Measurements from ENCODE around the gene ASL. TPM values are rescaled to one million over a fixed set of nuclear protein-coding genes. Genes with fewer than 3 reads are reported as not detected.

ASL gene
- total RNA-seq, 2 donors from 2014 or later = 37.8 to 47.9 TPM

DNA sequence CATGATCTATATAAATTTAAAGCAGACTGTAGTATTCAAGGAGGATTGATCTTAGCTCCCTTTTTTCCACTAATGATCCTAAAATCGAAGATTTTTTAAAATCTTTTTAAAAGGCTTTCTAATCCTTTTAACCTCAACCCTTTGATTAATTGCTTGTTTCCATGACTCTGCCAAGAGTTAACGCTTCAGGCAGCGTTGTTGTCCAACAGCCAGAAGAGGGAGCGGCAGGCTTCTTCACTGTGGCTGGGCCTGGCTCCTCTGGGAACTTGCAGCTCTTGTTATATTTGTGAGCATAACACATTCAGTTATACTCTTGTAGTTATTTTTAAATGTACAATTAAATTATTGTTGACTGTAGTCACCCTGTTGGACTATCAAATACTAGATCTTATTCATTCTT, 65.3 kb downstream of the ASL start:
- Mint-ChIP-seq H3K4me1 (peaks cover 9% of the 10 kb centered on the region), H3K36me3 (ENCODE audit: low read depth) (peaks cover 66% of the 10 kb centered on the region), H3K27me3 (ENCODE audit: insufficient read depth) (no peaks in the 10 kb centered on the region), H3K4me3 (no peak overlapping the region), H3K9me3 (no peaks in the 10 kb centered on the region), H3K27ac (no peak overlapping the region)
- TF ChIP-seq, protein P1, sequence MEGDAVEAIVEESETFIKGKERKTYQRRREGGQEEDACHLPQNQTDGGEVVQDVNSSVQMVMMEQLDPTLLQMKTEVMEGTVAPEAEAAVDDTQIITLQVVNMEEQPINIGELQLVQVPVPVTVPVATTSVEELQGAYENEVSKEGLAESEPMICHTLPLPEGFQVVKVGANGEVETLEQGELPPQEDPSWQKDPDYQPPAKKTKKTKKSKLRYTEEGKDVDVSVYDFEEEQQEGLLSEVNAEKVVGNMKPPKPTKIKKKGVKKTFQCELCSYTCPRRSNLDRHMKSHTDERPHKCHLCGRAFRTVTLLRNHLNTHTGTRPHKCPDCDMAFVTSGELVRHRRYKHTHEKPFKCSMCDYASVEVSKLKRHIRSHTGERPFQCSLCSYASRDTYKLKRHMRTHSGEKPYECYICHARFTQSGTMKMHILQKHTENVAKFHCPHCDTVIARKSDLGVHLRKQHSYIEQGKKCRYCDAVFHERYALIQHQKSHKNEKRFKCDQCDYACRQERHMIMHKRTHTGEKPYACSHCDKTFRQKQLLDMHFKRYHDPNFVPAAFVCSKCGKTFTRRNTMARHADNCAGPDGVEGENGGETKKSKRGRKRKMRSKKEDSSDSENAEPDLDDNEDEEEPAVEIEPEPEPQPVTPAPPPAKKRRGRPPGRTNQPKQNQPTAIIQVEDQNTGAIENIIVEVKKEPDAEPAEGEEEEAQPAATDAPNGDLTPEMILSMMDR (conservative IDR thresholded peaks at IDR 0.05) = peak; percentile 81
- Histone ChIP-seq H3K4me3 (ENCODE audit: low read length) (no peak overlapping the region), H3K36me3 (ENCODE audit: control insufficient read depth, insufficient read depth, low read length) (peaks cover 73% of the 10 kb centered on the region), H3K4me1 (ENCODE audit: control insufficient read depth, insufficient read depth, low read length) (no peaks in the 10 kb centered on the region), H3K27me3 (ENCODE audit: control insufficient read depth, insufficient read depth, low read length, poor library complexity, severe bottlenecking) (no peaks in the 10 kb centered on the region), H3K9me3 (ENCODE audit: control insufficient read depth, low read length) (no peaks in the 10 kb centered on the region), H3K9ac (ENCODE audit: extremely low read depth, low read length, poor library complexity, severe bottlenecking) (no peak overlapping the region), H3K27ac (ENCODE audit: low read depth, low read length) (no peak overlapping the region)
- peak; percentile 68 for DNase-seq
- 76 to 89% methylated on average over 1 to 4 of the region's 4 CpGs for WGBS, 2 experiments (ENCODE audit: insufficient coverage in 1 of 2, insufficient read length in 1 of 2)

DNA sequence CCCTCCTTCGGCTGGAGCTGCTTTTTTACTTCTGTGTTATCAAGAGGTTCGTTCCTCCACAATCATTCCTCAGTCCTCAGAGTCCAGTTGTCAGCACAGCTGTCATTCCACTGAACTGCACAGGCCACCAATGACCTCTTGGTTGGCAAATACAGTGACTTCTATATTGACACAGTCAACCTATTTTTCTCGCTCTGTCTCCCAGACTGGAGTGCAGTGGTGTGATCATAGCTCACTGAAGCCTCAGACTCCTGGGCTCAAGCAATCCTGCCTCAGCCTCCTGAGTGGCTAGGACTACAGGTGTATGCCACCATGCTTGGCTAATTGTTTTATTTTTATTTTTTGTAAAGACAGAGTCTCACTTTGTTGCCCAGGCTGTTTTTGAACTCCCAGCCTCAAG, 66.7 kb downstream of the ASL start:
- Histone ChIP-seq H3K27ac (ENCODE audit: low read depth, low read length) (no peak overlapping the region), H3K4me3 (ENCODE audit: low read length) (no peak overlapping the region), H3K27me3 (ENCODE audit: control insufficient read depth, insufficient read depth, low read length, poor library complexity, severe bottlenecking) (no peaks in the 10 kb centered on the region), H3K9me3 (ENCODE audit: control insufficient read depth, low read length) (no peaks in the 10 kb centered on the region), H3K36me3 (ENCODE audit: control insufficient read depth, insufficient read depth, low read length) (peaks cover 77% of the 10 kb centered on the region), H3K4me1 (ENCODE audit: control insufficient read depth, insufficient read depth, low read length) (no peaks in the 10 kb centered on the region), H3K9ac (ENCODE audit: extremely low read depth, low read length, poor library complexity, severe bottlenecking) (no peak overlapping the region)
- no peak for DNase-seq
- Mint-ChIP-seq H3K4me1 (peaks cover 9% of the 10 kb centered on the region), H3K4me3 (no peak overlapping the region), H3K9me3 (no peaks in the 10 kb centered on the region), H3K27me3 (ENCODE audit: insufficient read depth) (no peaks in the 10 kb centered on the region), H3K36me3 (ENCODE audit: low read depth) (peaks cover 65% of the 10 kb centered on the region), H3K27ac (no peak overlapping the region)
- TF ChIP-seq, protein P1 (conservative IDR thresholded peaks at IDR 0.05) = no peak
- WGBS, 2 experiments (ENCODE audit: insufficient coverage in 1 of 2, insufficient read length in 1 of 2) = 92 to 100% methylated on average over 3 of the region's 3 CpGs

DNA sequence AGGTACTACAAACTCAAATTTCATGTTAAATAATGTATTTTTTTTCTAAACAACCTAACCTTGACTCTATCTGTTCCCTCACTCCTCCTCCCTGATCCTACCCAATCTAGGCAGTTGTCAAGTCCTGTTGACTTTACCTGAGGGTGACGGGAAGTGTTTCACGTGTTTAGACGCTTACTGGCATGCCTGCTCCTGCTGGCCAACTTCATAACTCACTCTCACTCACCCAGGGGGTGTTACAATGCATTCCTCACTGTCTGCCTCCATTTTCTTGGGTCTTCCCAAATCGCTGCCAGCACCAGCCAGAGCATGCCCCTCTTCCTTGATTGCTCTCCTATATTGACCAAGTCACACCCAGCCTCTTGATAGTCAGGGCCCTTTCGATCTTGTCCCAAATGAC, 67.4 kb downstream of the ASL start:
- no peak overlapping the region for H3K27ac ChIP-seq (ENCODE audit: low read depth, low read length)
- H3K9me3 ChIP-seq (ENCODE audit: control insufficient read depth, low read length) = no peaks in the 10 kb centered on the region
- H3K9me3 Mint-ChIP-seq = no peaks in the 10 kb centered on the region
- H3K4me1 ChIP-seq (ENCODE audit: control insufficient read depth, insufficient read depth, low read length) = no peaks in the 10 kb centered on the region
- H3K36me3 Mint-ChIP-seq (ENCODE audit: low read depth) = peaks cover 68% of the 10 kb centered on the region
- no peak overlapping the region for H3K4me3 Mint-ChIP-seq
- H3K27me3 Mint-ChIP-seq (ENCODE audit: insufficient read depth) = no peaks in the 10 kb centered on the region
- TF ChIP-seq, protein P1 (conservative IDR thresholded peaks at IDR 0.05) = no peak
- H3K27me3 ChIP-seq (ENCODE audit: control insufficient read depth, insufficient read depth, low read length, poor library complexity, severe bottlenecking) = no peaks in the 10 kb centered on the region
- peaks cover 9% of the 10 kb centered on the region for H3K4me1 Mint-ChIP-seq
- WGBS, 2 experiments (ENCODE audit: insufficient coverage in 1 of 2, insufficient read length in 1 of 2) = 83 to 90% methylated on average over 2 to 5 of the region's 5 CpGs
- no peak overlapping the region for H3K9ac ChIP-seq (ENCODE audit: extremely low read depth, low read length, poor library complexity, severe bottlenecking)
- no peak for DNase-seq
- H3K27ac Mint-ChIP-seq = peak overlapping the region; percentile 69
- H3K36me3 ChIP-seq (ENCODE audit: control insufficient read depth, insufficient read depth, low read length) = peaks cover 74% of the 10 kb centered on the region
- H3K4me3 ChIP-seq (ENCODE audit: low read length) = no peak overlapping the region

Other genes starting within 250 kb of the ASL start
- 10 to 100 TPM; 20.7 to 24.7 TPM for gene VKORC1L1, start 202.7 kb upstream of the ASL start, total RNA-seq
- 10 to 100 TPM; 54.5 to 60.6 TPM for gene GUSB, start 93.6 kb upstream of the ASL start, total RNA-seq
- gene CRCP, start 39.0 kb downstream of the ASL start, total RNA-seq = 10 to 100 TPM; 25.9 to 27.8 TPM
- 10 to 100 TPM; 38.3 to 43.8 TPM for gene TPST1, start 129.5 kb downstream of the ASL start, total RNA-seq